GM12878 (cell line): Measurements from ENCODE around the gene INHBE. TPM values are rescaled to one million over a fixed set of nuclear protein-coding genes. Genes with fewer than 3 reads are reported as not detected.
A peak's percentile ranks its signal among the peaks of the same experiment; 100 is the strongest.

Experiments
- CBX5 ChIP-seq: sonication (generic); IDR thresholded peaks from 2 replicates; pipeline ENCODE4 v1.6.1; 2016; ENCODE audit warnings: low read depth, moderate library complexity, mild to moderate bottlenecking, inconsistent platforms
- CREM ChIP-seq: IDR thresholded peaks from 2 replicates; pipeline ENCODE4 v1.6.1; 2014; ENCODE audit warnings: antibody characterized with exemption, low read depth
- HCFC1 ChIP-seq: fragments of 150-350 bp; IDR thresholded peaks from 2 replicates; pipeline ENCODE4 v1.6.1; 2014; ENCODE audit warnings: low read length
- IKZF1 ChIP-seq: fragments of 450-650 bp; conservative IDR thresholded peaks from 2 replicates; pipeline ENCODE4 v1.6.1; 2017; ENCODE audit warnings: antibody characterized with exemption, mild to moderate bottlenecking
- MEF2A ChIP-seq: IDR thresholded peaks from 2 replicates; pipeline ENCODE4 v1.6.1; 2011; ENCODE audit warnings: low read depth, mild to moderate bottlenecking, low read length, moderate library complexity; ENCODE audit not compliant: insufficient read depth
- MYC ChIP-seq: IDR thresholded peaks from 2 replicates; pipeline ENCODE4 v1.6.1; 2011; ENCODE audit warnings: mild to moderate bottlenecking, low read length, moderate library complexity, inconsistent platforms; ENCODE audit not compliant: insufficient read depth, insufficient replicate concordance, insufficient read length, severe bottlenecking
- NFYA ChIP-seq: IDR thresholded peaks from 2 replicates; pipeline ENCODE4 v1.6.1; 2011; ENCODE audit warnings: low read depth, mild to moderate bottlenecking, low read length, improper control_type of control experiment, borderline replicate concordance
- NR2F1 ChIP-seq: fragments of 450-650 bp; conservative IDR thresholded peaks from 2 replicates; pipeline ENCODE4 v1.6.1; 2017; ENCODE audit warnings: mild to moderate bottlenecking
- NRF1 ChIP-seq: conservative IDR thresholded peaks from 2 replicates; pipeline ENCODE4 v1.6.1; 2011; ENCODE audit warnings: mild to moderate bottlenecking, low read depth, low read length, improper control_type of control experiment
- POLR2A ChIP-seq: IDR thresholded peaks from 2 replicates; pipeline ENCODE4 v1.6.1; 2011; ENCODE audit warnings: low read depth, mild to moderate bottlenecking, low read length
- POLR2AphosphoS5 ChIP-seq: IDR thresholded peaks from 2 replicates; pipeline ENCODE4 v1.6.1; 2011; ENCODE audit warnings: mild to moderate bottlenecking, low read length, inconsistent platforms
- SIN3A ChIP-seq: IDR thresholded peaks from 2 replicates; pipeline ENCODE4 v1.6.1; 2012; ENCODE audit warnings: low read depth, low read length, improper control_type of control experiment
- TARDBP ChIP-seq: IDR thresholded peaks from 2 replicates; pipeline ENCODE4 v1.6.1; 2016; ENCODE audit warnings: borderline replicate concordance
- polyA plus RNA-seq, 11 experiments: library from polyadenylated mRNA; depleted of rRNA in 4 of 11; unstranded in 6 of 11; stranded (reverse) in 5 of 11; fragments of >200 nt; fragmentation: Nextera tagmentation in 4 of 11; fragmentation: Illumina TruSeq in 1 of 11; extraction: Ambion mirVana in 4 of 11; extraction: Trizol in 1 of 11; gene quantifications; 1 replicate in 1 of 11; 2 replicates in 10 of 11; pipeline versions ENCODE4 v1.2.1 to v1.2.3, GENCODE V29; 2011 to 2016; ENCODE audit warnings: inconsistent platforms in 2 of 11, missing spikeins in 2 of 11, low read depth in 1 of 11
- total RNA-seq, 4 experiments: library from RNA; depleted of rRNA in 3 of 4; stranded (reverse); fragments of >200 nt in 3 of 4; fragmentation: Illumina TruSeq in 1 of 4; extraction: Trizol in 1 of 4; gene quantifications; 2 replicates each; pipeline versions ENCODE4 v1.2.1 to v1.2.3, GENCODE V29; 2013 to 2021
- TF ChIP-seq, protein P1 (sequence below): fragments of 450-650 bp; IDR thresholded peaks from 2 replicates; pipeline ENCODE4 v1.6.1; 2016; ENCODE audit warnings: mild to moderate bottlenecking
- TF ChIP-seq, protein P2 (sequence below): fragments of 450-650 bp; IDR thresholded peaks from 2 replicates; pipeline ENCODE4 v1.6.1; 2017; ENCODE audit warnings: mild to moderate bottlenecking
- TF ChIP-seq, protein P3 (sequence below): fragments of 450-650 bp; IDR thresholded peaks from 2 replicates; pipeline ENCODE4 v1.6.1; 2017; ENCODE audit warnings: mild to moderate bottlenecking, low read depth, inconsistent platforms; ENCODE audit not compliant: poor library complexity, severe bottlenecking
- TF ChIP-seq, protein P4 (sequence below): IDR thresholded peaks from 2 replicates; pipeline ENCODE4 v1.6.1; 2012; ENCODE audit warnings: low read depth, low read length, improper control_type of control experiment
- TF ChIP-seq, protein P5 (sequence below): fragments of 450-650 bp; formaldehyde crosslinking; IDR thresholded peaks from 2 replicates; pipeline ENCODE4 v1.4.0; 2022; ENCODE audit warnings: mild to moderate bottlenecking, moderate library complexity

The INHBE gene
- total and polyA plus RNA-seq, 10 of the 15 experiments (the other 5 are each of a cell fraction or from before 2014, with no cell fraction given): 0.09 to 2.5 (median 0.37) TPM

DNA sequence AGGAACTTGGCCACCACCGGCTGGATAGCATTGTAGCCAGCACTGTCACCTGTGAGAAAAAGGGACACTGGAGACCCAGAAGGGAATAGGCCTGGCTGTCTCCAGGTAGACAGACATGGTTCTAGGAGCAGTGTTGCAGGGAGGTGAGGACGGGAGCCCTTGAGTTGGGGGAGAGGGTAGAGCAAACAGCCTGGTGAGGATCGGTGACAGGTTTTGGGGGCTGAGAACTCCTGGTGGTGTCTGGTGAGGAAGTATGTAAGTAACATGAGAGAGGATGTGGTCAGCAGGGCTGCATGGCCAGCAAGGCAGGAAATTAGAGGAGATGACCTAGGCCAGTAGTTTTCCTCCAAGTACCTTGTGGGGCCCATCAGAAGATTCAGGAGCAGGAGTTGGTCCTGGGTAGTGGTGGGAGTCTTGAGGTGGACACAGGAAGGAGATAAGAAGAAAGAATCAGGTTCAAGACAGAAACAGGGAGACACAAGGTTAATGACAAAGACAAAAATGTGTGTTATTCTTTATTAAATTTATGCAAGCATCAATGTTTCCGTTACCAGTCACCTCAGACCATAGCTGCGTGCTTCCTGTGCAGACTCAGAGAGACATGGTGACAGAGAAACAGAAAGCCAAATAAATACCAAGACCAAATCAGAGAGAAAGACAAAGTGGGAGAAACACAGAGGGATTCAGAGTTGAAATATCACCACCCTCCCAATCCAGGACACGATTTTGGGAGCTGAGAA lies 24.4 kb downstream of the INHBE start, which contains the start of gene ARHGAP9 (continued):
- TF ChIP-seq, protein P1, sequence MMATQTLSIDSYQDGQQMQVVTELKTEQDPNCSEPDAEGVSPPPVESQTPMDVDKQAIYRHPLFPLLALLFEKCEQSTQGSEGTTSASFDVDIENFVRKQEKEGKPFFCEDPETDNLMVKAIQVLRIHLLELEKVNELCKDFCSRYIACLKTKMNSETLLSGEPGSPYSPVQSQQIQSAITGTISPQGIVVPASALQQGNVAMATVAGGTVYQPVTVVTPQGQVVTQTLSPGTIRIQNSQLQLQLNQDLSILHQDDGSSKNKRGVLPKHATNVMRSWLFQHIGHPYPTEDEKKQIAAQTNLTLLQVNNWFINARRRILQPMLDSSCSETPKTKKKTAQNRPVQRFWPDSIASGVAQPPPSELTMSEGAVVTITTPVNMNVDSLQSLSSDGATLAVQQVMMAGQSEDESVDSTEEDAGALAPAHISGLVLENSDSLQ: no peak
- TF ChIP-seq TARDBP (no peak), MYC (no peak), HCFC1 (no peak), IKZF1 (peak; percentile 53), NRF1 (no peak), SIN3A (no peak), POLR2AphosphoS5 (peak; percentile 53; the same call in 1 of the 2 replicates), MEF2A (no peak), POLR2A (peak; percentile 8; the same call in 1 of the 2 replicates), NR2F1 (no peak), CREM (0 out of 2 replicates have a peak, but pooled peaks have one; percentile 18), CBX5 (no peak), NFYA (no peak)
- TF ChIP-seq, protein P2, sequence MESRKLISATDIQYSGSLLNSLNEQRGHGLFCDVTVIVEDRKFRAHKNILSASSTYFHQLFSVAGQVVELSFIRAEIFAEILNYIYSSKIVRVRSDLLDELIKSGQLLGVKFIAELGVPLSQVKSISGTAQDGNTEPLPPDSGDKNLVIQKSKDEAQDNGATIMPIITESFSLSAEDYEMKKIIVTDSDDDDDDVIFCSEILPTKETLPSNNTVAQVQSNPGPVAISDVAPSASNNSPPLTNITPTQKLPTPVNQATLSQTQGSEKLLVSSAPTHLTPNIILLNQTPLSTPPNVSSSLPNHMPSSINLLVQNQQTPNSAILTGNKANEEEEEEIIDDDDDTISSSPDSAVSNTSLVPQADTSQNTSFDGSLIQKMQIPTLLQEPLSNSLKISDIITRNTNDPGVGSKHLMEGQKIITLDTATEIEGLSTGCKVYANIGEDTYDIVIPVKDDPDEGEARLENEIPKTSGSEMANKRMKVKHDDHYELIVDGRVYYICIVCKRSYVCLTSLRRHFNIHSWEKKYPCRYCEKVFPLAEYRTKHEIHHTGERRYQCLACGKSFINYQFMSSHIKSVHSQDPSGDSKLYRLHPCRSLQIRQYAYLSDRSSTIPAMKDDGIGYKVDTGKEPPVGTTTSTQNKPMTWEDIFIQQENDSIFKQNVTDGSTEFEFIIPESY: no peak
- TF ChIP-seq, protein P3, sequence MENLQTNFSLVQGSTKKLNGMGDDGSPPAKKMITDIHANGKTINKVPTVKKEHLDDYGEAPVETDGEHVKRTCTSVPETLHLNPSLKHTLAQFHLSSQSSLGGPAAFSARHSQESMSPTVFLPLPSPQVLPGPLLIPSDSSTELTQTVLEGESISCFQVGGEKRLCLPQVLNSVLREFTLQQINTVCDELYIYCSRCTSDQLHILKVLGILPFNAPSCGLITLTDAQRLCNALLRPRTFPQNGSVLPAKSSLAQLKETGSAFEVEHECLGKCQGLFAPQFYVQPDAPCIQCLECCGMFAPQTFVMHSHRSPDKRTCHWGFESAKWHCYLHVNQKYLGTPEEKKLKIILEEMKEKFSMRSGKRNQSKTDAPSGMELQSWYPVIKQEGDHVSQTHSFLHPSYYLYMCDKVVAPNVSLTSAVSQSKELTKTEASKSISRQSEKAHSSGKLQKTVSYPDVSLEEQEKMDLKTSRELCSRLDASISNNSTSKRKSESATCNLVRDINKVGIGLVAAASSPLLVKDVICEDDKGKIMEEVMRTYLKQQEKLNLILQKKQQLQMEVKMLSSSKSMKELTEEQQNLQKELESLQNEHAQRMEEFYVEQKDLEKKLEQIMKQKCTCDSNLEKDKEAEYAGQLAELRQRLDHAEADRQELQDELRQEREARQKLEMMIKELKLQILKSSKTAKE: no peak
- TF ChIP-seq, protein P4, sequence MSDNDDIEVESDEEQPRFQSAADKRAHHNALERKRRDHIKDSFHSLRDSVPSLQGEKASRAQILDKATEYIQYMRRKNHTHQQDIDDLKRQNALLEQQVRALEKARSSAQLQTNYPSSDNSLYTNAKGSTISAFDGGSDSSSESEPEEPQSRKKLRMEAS: no peak
- TF ChIP-seq, protein P5, sequence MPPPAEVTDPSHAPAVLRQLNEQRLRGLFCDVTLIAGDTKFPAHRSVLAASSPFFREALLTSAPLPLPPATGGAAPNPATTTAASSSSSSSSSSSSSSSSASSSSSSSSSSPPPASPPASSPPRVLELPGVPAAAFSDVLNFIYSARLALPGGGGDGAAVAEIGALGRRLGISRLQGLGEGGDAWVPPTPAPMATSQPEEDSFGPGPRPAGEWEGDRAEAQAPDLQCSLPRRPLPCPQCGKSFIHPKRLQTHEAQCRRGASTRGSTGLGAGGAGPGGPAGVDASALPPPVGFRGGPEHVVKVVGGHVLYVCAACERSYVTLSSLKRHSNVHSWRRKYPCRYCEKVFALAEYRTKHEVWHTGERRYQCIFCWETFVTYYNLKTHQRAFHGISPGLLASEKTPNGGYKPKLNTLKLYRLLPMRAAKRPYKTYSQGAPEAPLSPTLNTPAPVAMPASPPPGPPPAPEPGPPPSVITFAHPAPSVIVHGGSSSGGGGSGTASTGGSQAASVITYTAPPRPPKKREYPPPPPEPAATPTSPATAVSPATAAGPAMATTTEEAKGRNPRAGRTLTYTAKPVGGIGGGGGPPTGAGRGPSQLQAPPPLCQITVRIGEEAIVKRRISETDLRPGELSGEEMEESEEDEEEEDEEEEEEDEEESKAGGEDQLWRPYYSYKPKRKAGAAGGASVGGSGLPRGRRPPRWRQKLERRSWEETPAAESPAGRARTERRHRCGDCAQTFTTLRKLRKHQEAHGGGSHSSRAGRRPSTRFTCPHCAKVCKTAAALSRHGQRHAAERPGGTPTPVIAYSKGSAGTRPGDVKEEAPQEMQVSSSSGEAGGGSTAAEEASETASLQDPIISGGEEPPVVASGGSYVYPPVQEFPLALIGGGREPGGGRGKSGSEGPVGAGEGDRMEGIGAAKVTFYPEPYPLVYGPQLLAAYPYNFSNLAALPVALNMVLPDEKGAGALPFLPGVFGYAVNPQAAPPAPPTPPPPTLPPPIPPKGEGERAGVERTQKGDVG: no peak
